Upper lobe of left lung (tissue), 4 donors: ENCODE results near the gene IYD.

Experiments
- POLR2A ChIP-seq, 4 donors: fragments of 450-650 bp; IDR thresholded peaks; one replicate each; pipeline ENCODE4 v1.5.1; 2016 to 2017; ENCODE audit warnings: antibody characterized with exemption in 4 of 4, mild to moderate bottlenecking in 2 of 4
- TF ChIP-seq, protein P1 (sequence below), 6 experiments: fragments of 450-650 bp in 4 of 6; fragments of 200-600 bp in 2 of 6; sonication (generic) in 2 of 6; IDR thresholded peaks; one replicate each; pipeline ENCODE4 v1.5.1; 2016 to 2019; ENCODE audit warnings: antibody characterized with exemption in 6 of 6

DNA sequence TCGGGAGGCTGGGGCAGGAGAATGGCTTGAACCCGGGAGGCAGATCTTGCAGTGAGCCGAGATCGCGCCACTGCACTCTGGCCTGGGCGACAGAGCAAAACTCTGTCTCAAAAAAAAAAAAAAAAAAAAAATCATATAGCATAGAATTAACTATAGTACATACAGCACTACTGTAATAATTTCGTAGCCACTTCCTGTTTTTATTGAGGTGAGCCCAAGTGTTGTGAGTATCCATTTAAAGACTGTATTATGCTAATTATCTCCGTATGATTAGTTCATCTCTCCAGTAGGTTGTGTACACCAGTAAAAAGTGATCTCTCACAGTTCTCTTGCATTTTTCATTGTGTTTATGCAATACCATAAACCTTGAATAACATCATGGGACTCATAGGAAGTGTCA, 70.6 kb downstream of the IYD start:
- TF ChIP-seq, protein P1, sequence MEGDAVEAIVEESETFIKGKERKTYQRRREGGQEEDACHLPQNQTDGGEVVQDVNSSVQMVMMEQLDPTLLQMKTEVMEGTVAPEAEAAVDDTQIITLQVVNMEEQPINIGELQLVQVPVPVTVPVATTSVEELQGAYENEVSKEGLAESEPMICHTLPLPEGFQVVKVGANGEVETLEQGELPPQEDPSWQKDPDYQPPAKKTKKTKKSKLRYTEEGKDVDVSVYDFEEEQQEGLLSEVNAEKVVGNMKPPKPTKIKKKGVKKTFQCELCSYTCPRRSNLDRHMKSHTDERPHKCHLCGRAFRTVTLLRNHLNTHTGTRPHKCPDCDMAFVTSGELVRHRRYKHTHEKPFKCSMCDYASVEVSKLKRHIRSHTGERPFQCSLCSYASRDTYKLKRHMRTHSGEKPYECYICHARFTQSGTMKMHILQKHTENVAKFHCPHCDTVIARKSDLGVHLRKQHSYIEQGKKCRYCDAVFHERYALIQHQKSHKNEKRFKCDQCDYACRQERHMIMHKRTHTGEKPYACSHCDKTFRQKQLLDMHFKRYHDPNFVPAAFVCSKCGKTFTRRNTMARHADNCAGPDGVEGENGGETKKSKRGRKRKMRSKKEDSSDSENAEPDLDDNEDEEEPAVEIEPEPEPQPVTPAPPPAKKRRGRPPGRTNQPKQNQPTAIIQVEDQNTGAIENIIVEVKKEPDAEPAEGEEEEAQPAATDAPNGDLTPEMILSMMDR (IDR thresholded peaks at IDR 0.05): no peak
- TF ChIP-seq POLR2A (IDR thresholded peaks at IDR 0.05): no peak
